PC-3 (cell line): ENCODE results near the gene IQCE. TPM values are rescaled to one million over a fixed set of nuclear protein-coding genes. Genes with fewer than 3 reads are reported as not detected.

Experiments
- ATAC-seq: fragments of 200-7000 bp; cut with Tn5 transposase; 2 replicates; pipeline ENCODE4 v1.9.1; 2020; ENCODE audit warnings: mild to moderate bottlenecking, moderate library complexity
- BruUV-seq: library from RNA; stranded (reverse); fragments of 400-500 nt; replicated peaks from 2 replicates; lab custom pipeline; 2021; lab: Mats Ljungman, UMichigan
- CTCF ChIA-PET: fragments of 300-600 bp; sonication (Branson Sonifier 250); formaldehyde crosslinking; loops from one replicate; lab custom pipeline; 2022; ENCODE audit warnings: antibody characterized with exemption; lab: Charles Lee
- POLR2A ChIA-PET: fragments of 300-600 bp; sonication (Branson Sonifier 250); formaldehyde crosslinking; loops from one replicate; lab custom pipeline; 2022; ENCODE audit warnings: antibody characterized with exemption; ENCODE audit not compliant: unreplicated experiment; lab: Charles Lee
- DNase-seq: peaks from one replicate; pipeline ENCODE4 v3.0.0-alpha.2; 2015
- H2AFZ ChIP-seq: fragments of 300-600 bp; sonication (generic); 2 replicates; pipeline ENCODE4 v1.6.0; 2016; ENCODE audit warnings: antibody characterized with exemption, low read length
- H3F3A ChIP-seq: fragments of 300-600 bp; sonication (generic); one replicate; pipeline ENCODE4 v1.6.0; 2017; ENCODE audit warnings: antibody characterized with exemption, low read length, control low read depth, mild to moderate bottlenecking; ENCODE audit not compliant: unreplicated experiment
- H3K27ac ChIP-seq: fragments of 300-600 bp; sonication (generic); 2 replicates; pipeline ENCODE4 v1.5.1; 2016; ENCODE audit warnings: mild to moderate bottlenecking, low read length
- H3K27me3 ChIP-seq: fragments of 300-600 bp; sonication (generic); 2 replicates; pipeline ENCODE4 v1.6.1; 2016; ENCODE audit warnings: low read length, mixed read lengths
- H3K36me3 ChIP-seq: fragments of 300-600 bp; sonication (generic); 2 replicates; pipeline ENCODE4 v1.6.1; 2016; ENCODE audit warnings: low read depth, mixed run types, low read length, mixed read lengths
- H3K4me1 ChIP-seq: fragments of 300-600 bp; sonication (generic); 2 replicates; pipeline ENCODE4 v1.5.1; 2016; ENCODE audit warnings: low read length; ENCODE audit not compliant: insufficient read depth
- H3K4me2 ChIP-seq: fragments of 300-600 bp; sonication (generic); 2 replicates; pipeline ENCODE4 v1.6.0; 2016; ENCODE audit warnings: low read length
- H3K4me3 ChIP-seq: fragments of 300-600 bp; sonication (generic); 2 replicates; pipeline ENCODE4 v1.5.1; 2016; ENCODE audit warnings: mild to moderate bottlenecking, low read length, mixed read lengths
- H3K79me2 ChIP-seq: fragments of 300-600 bp; sonication (generic); 2 replicates; pipeline ENCODE4 v1.6.1; 2017; ENCODE audit warnings: low read length, mixed read lengths
- H3K9ac ChIP-seq: fragments of 300-600 bp; sonication (generic); 2 replicates; pipeline ENCODE4 v1.6.0; 2016; ENCODE audit warnings: mild to moderate bottlenecking, low read length
- H3K9me2 ChIP-seq: fragments of 300-600 bp; sonication (generic); replicated peaks from 2 replicates; pipeline ENCODE4 v1.6.1; 2016; ENCODE audit warnings: mixed run types, low read length, mixed read lengths
- H3K9me3 ChIP-seq: fragments of 300-600 bp; sonication (generic); 2 replicates; pipeline ENCODE4 v1.6.1; 2016; ENCODE audit warnings: low read length, mixed read lengths
- H4K20me1 ChIP-seq: fragments of 300-600 bp; sonication (generic); 2 replicates; pipeline ENCODE4 v1.6.1; 2016; ENCODE audit warnings: low read length, mixed read lengths
- EZH2 ChIP-seq: fragments of 300-600 bp; sonication (generic); IDR thresholded peaks from one replicate; pipeline ENCODE4 v1.6.1; 2017; ENCODE audit warnings: antibody characterized with exemption, mild to moderate bottlenecking, low read length; ENCODE audit not compliant: unreplicated experiment
- EZH2phosphoT487 ChIP-seq: fragments of 300-600 bp; sonication (generic); IDR thresholded peaks from 2 replicates; pipeline ENCODE4 v1.6.1; 2018; ENCODE audit warnings: mild to moderate bottlenecking, antibody characterized with exemption, low read length, borderline replicate concordance
- intact Hi-C: fragments of 100-400 bp; cut with micrococcal nuclease; formaldehyde crosslinking; loops from 2 replicates; pipeline ENCODE4 v1.9.0; 2023
- total RNA-seq: library from RNA; depleted of rRNA; stranded (reverse); fragments of >200 nt; gene quantifications from 2 replicates; pipeline ENCODE4 v1.2.3, GENCODE V29; 2014
- TF ChIP-seq, protein P1 (sequence below): fragments of 300-600 bp; sonication (generic); conservative IDR thresholded peaks from 2 replicates; pipeline ENCODE4 v1.5.1; 2017; ENCODE audit warnings: antibody characterized with exemption, low read depth, mild to moderate bottlenecking, low read length

Gene IQCE
- total RNA-seq, 1 experiment from 2014 or later: 9.7 TPM

DNA sequence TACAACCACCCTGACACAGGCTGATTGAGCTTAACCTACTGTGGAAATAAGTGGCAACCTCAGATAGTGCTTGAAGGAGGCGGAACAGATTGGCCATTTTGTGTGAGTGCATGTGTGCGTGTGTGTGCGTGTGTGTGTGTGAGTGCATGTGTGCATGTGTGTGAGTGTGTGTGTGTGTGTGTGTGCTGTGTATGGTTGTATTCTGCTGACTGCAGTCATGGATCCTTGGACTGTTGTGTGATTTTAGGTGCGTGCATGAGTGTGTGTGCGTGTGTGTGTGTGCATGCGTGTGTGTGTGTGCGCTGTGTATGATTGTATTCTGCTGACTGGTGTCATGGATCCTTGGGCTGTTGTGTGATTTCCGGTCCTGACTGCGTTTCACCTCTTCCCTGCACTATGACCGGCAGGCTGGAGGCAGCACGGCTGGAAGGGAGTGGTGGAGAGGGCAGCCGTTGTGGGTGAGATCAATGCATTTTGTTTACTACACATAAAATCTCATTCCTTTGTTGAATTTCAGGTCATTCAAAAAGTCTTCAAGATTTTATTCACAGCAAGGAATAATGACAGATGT is 6.3 kb downstream of the IQCE start:
- TF ChIP-seq EZH2: no peak
- peaks cover 18% of the 10 kb centered on the region for H3K79me2 ChIP-seq
- DNase-seq (no peak), ATAC-seq (no peak)
- H3K4me1 ChIP-seq: 0 out of 2 replicates have a peak, but pooled peaks cover 3% of the 10 kb centered on the region
- no peak overlapping the region for H3K4me3 ChIP-seq
- H3K9me2 ChIP-seq: no peaks in the 10 kb centered on the region
- H3K9ac ChIP-seq: no peak overlapping the region
- H3K4me2 ChIP-seq: no peak overlapping the region
- BruUV-seq: no TSS peak
- H3K27ac ChIP-seq: no peak overlapping the region
- CTCF ChIA-PET: no interaction called here
- no peaks in the 10 kb centered on the region for H3F3A ChIP-seq
- intact Hi-C loops: no loop called here
- H4K20me1 ChIP-seq: no peaks in the 10 kb centered on the region
- POLR2A ChIA-PET: no interaction called here
- H2AFZ ChIP-seq: no peak overlapping the region
- H3K27me3 ChIP-seq: no peaks in the 10 kb centered on the region
- H3K9me3 ChIP-seq: no peaks in the 10 kb centered on the region
- H3K36me3 ChIP-seq: no peaks in the 10 kb centered on the region

DNA sequence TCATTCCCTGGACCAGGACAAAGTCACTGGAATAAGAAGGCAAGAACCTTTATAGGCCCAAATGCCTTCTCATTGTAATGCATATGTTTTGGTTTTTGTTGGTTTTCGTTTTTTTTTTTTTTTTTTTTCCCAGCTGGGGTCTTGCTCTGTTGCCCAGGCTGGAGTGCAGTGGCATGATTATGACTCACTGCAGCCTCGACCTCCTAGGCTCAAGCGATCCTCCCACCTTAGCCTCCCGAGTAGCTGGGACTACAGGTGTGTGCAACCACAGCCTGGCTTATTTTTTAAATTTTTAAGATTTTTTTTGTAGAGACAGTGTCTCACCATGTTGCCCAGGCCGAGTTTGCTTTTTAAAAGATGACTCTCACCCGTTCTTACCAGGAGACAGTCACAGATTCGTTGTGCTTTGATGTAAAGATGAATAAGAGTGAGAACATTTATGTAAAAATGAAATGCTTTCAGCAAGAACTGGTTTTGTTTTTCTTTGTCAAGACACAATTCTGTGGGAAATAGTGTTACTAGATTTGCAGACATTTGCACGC is 7.6 kb downstream of the IQCE start:
- ATAC-seq (no peak), DNase-seq (no peak)
- H3K4me2 ChIP-seq: no peak overlapping the region
- H3K36me3 ChIP-seq: no peaks in the 10 kb centered on the region
- no peaks in the 10 kb centered on the region for H3K27me3 ChIP-seq
- 0 out of 2 replicates have a peak, but pooled peaks cover 15% of the 10 kb centered on the region for H3K79me2 ChIP-seq
- POLR2A ChIA-PET: no interaction called here
- H3K9ac ChIP-seq: no peak overlapping the region
- H3K9me2 ChIP-seq: no peaks in the 10 kb centered on the region
- H3K4me3 ChIP-seq: no peak overlapping the region
- BruUV-seq: no TSS peak
- H2AFZ ChIP-seq: no peak overlapping the region
- H3F3A ChIP-seq: no peaks in the 10 kb centered on the region
- intact Hi-C loops: no loop called here
- no peak for TF ChIP-seq EZH2phosphoT487
- TF ChIP-seq, protein P1, sequence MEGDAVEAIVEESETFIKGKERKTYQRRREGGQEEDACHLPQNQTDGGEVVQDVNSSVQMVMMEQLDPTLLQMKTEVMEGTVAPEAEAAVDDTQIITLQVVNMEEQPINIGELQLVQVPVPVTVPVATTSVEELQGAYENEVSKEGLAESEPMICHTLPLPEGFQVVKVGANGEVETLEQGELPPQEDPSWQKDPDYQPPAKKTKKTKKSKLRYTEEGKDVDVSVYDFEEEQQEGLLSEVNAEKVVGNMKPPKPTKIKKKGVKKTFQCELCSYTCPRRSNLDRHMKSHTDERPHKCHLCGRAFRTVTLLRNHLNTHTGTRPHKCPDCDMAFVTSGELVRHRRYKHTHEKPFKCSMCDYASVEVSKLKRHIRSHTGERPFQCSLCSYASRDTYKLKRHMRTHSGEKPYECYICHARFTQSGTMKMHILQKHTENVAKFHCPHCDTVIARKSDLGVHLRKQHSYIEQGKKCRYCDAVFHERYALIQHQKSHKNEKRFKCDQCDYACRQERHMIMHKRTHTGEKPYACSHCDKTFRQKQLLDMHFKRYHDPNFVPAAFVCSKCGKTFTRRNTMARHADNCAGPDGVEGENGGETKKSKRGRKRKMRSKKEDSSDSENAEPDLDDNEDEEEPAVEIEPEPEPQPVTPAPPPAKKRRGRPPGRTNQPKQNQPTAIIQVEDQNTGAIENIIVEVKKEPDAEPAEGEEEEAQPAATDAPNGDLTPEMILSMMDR: no peak
- no peak for TF ChIP-seq EZH2
- H3K4me1 ChIP-seq: peaks cover 2% of the 10 kb centered on the region
- CTCF ChIA-PET: interaction anchor here (0.7 kb wide), 1 partner anchor 88 kb away, joined by 4 read pairs; no protein-coding TSS in a partner anchor
- no peak overlapping the region for H3K27ac ChIP-seq
- no peaks in the 10 kb centered on the region for H4K20me1 ChIP-seq
- H3K9me3 ChIP-seq: no peaks in the 10 kb centered on the region

DNA sequence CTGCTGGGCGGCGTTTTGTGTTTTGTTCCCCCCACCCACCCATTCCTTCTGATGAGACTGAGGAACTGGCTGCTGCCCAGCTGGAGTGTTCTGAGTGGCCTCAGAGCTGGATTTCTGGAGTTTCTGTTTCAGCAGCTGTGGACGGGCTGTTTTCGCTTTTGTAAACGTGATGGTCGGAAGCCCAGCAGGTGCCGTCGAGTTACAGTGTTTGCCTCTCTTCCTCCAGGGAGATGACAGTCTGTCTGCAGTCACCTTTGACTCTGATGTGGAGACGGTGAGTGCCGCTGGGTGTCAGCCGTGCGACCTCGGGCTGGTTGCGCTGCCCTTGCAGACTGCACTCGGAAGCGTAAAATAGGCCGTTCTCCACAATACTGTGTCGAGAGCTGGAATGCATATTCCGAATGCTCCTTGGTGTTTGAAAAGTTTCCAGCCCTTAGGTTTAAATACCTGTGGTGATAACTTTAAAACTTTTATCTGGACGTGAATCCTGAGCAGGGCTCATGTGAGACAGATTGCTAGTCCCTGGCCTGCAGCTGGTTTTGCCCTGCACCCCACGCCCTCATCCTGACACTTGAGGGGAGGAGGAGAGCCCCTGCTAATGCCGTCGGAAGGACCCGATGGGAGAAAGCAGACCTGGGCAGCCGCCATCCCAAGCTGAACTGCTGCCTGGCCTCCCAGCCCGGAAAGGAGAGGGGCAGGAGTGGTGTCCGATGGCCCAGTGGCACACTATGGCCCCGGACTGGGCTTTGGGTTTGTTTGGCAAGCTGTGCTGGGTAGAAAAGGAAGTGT is 8.3 kb downstream of the IQCE start:
- H3K4me1 ChIP-seq: peaks cover 8% of the 10 kb centered on the region
- DNase-seq: no peak
- no peak overlapping the region for H3K9ac ChIP-seq
- H3K79me2 ChIP-seq: 0 out of 2 replicates have a peak, but pooled peaks cover 10% of the 10 kb centered on the region
- BruUV-seq: no TSS peak
- no peaks in the 10 kb centered on the region for H4K20me1 ChIP-seq
- no peaks in the 10 kb centered on the region for H3F3A ChIP-seq
- POLR2A ChIA-PET: no interaction called here
- intact Hi-C loops: no loop called here
- no peaks in the 10 kb centered on the region for H3K36me3 ChIP-seq
- no peak overlapping the region for H3K4me2 ChIP-seq
- H2AFZ ChIP-seq: no peak overlapping the region
- H3K4me3 ChIP-seq: no peak overlapping the region
- ATAC-seq: no peak
- no peaks in the 10 kb centered on the region for H3K9me3 ChIP-seq
- H3K9me2 ChIP-seq: no peaks in the 10 kb centered on the region
- no peak overlapping the region for H3K27ac ChIP-seq
- CTCF ChIA-PET: no interaction called here
- TF ChIP-seq, protein P1: no peak
- no peak for TF ChIP-seq EZH2phosphoT487
- no peak for TF ChIP-seq EZH2
- no peaks in the 10 kb centered on the region for H3K27me3 ChIP-seq
